ENCODE measurements around the gene FAM13A.

FAM13A gene

DNA sequence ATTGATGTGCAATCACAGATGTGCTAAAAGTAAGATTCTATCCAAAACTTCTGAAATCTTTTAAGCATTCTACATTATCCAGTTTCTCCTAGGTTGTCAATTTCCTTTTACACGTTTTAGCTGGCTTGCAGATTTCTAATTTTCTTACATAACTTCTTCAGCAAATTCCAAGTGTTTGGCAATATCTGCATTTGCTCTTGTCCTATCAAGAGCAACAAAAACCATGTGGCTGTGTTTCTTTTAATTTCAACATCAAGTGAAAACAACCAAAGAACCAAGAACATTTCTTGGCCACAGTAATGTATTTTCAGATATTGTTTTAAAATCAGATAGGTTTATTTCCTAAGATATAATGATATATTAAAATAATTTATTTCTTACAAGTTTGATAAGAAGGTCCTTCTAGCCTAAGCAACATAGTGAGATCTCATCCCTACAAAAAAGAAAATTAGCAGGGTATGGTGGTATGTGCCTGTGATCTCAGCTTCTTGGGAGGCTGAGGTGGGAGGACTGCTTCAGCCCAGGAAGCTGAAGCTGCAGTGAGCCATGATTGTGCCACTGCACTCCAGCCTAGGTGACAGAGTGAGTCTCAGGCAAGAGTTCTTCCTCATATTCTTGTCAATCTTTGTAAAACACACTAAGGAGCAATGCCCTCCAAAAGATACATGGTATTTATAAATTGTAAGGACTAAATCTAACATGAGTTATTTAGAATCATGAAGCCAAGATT, 228.0 kb downstream of the FAM13A start:
- no peak for DNase-seq

DNA sequence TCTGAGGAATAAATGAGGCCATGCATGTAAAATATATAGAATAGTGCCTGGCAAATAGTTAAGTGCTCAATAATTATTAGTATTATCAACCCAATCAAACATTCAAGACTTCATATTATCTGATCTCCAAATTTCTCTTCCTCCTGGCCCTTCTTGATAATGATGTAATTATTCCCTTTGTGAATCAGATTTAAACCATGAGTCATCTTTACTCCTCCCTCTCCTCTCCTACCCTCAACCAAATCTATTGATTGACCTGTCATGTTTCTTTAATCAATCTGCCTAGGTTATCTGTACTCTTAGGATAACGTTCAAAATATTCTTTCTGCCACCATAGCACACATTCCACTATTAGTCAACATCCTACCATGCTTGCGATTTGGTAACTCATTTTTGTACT, 229.5 kb downstream of the FAM13A start:
- no peak for DNase-seq

DNA sequence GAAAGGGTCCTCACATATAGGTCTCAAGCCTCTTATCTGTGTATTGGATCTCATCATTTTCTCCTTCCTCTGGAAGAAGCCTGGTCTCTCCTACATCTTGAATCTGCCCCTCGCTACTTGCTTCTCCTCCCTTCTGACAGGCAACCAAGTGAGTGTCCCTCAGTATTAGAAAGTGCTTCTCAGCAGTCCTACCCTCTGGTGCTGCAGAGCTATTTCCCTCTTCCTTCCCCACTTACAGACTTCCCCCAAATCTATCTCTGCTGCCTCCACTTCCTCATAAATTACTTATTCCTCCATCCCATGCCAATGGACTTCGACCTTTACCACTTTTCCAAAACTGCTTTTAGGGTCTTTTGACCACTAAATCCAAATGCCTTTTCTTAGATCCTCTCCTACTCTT, 230.2 kb downstream of the FAM13A start:
- no peak for DNase-seq

DNA sequence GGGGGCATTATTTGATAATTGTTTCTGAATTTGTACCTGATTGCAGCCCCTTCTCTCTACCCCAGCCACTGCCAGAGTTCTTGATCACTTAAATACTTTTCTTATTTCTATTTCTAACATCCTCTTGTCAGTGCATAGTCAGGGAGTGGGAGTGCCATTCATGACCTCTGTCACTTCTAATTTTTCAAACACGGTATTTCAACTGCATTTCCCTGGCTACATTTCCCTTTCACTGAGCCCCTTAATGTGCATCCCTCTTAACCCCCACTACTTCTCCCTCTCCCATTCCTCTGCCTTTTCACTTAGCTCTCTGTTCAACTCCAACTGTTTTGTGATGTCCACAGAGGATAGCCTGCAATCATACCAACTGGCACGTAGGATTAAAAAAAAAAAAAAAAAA, 231.1 kb downstream of the FAM13A start:
- no peak for DNase-seq

DNA sequence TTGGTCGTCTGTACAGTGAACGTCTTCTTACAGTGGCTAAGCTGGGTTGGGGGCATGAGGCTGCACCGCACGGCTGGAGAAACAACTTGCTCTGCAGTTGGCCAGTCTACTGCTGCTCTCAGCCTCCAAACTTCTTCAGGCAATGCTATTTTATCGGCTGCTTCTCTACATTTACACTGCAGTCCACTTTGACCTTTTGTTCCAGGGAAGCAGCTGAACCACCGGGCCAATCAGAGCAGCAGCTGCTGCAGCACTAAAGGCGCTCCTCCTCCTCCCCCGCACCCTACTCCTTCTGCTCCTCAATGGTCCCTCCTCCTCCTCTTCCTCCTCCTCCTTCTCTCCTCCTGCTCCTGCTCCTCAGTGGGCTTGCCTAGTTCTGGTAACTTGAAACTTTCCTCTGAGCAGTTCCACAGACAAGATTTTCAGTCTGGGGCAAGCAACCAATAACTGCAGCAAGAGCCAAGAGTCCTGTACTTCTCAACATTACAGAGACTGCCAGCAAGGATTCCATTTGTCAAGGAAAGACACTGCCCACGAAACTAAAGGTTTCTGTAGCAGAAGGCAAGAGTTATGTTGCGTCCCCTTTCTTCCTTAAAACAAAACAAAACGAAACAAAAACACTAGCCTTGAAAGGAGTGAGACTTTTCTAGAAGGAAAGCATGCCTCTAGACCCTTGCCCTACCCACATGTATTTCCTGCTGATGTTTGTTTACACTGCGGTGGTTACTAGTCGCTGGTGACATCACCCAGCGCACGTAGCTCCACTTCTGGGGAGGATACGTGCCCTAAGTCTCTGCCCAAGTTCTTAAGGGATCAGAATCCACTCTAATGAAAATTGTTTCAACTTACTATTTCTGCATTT, 233.7 kb downstream of the FAM13A start:
- no peak for DNase-seq

DNA sequence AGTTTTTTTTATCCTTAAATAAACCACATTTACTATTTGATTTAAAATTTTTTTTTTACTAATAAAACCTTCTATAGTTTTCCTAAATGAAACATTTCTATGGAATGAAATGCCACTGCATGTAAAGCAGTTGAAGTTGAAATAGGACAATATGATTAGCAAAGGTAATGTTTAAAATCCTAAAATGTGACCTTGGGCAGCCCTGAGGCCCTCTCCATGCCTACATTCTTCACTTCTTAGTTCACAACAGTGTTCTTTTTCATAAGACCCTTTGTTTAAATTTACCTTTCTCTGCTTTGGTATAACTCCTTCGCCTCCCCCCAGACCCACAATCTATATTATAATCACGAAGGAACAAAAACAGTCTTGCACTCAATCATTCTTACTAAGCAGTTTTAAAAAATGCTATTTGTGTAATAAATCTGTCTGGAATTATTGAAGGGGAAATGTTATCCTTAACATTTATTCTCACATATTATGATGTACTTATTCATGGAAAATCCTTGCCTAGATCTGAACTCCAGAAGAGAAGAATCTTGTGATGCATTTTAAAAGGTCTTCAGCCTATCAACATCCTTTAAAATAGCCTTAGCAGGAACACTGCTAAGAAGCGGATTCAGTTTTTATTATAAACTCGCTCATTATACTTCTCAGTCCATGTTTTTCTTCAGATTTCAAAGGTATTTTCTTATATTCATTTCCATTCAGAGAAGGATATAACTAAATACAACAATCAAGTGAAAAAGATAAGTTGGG, 234.8 kb downstream of the FAM13A start:
- no peak for DNase-seq

DNA sequence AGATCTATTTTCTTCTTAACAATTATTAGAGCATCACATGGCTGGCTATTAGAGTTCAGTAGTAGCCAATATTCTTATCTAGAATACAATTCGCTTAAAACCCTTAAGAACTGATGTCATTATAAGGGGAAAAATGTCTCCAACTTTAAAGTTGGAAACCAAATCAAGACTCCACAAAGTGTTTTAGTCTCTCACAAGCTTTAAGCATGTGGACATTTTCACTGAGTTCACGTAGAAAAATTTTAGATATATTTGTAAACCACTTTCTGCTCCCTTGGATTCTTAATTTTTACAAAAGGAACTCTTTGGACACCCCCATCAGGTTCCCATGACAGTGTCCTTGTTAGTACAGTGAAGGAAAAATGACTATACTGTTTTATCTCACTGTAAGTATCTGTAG, 235.5 kb downstream of the FAM13A start:
- DNase-seq: no peak

DNA sequence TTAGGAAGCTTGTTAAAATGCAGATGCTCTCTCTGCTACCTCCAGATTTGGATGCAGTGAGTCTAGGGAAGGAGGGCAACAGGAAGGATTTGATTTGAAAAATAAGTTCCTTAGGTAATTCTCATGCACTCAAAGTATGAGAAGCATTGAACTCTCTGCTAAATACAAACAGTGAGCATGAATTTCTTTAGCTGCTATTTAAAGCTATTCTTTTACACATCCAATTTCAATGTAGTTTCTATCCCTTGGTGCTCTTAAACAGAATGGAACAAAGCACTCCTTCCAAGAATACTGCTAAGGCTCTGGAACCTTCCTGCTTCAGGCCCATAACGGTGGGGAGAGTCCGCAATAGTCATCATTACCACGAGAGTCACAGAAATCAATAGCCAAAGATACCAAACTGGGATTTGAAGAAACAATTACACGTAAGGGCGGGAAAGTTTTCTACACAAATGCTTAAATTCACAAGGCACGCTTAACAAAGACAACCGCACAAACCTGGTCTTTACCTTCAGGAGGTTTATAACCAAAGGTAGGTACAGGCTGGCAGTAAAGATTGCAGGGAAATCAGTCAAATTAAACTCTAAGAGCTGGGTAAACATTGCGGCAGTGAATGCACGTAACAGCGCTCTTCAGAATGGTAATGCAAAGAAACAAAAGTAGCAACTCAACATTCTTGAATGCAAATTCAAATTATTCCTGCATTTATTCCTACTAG, 236.1 kb downstream of the FAM13A start:
- no peak for DNase-seq

DNA sequence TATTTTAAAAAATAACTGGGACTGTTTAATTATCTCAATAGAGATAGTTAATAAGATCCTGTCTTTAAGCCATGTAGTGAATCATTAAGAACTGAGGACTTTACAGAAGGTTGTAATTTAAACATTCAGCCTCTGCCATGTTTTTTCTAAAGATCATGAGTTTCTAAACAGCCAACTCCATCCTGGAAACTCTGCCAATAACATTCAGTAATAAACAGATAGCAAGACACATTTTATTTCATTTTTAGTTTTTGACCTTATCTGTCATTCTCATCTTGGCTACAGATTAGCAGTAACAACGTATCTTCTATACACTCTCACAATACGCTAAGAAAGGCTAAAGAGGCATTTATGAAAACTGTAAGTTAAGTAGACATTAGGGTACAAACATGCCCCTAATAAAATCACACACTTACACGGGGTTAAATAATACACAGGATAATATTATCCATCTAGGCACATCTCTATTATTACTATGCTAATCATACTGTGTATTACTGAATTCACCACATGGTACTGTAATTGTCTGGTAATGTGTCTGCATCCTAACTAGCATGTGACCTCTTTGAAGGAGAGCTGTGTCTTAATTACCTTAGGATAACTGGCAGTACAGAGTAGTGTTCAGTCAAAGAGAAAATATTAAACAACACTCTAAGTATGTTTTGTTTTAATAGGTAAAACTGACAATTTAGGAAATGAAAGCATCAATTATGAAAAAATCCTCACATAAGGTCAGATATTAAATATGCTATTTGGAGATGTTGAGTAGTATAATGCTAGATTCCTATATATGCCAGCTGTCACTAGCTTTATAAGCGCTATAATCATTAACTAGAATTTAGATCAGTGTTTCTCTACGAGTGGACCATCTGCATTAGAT, 236.9 kb downstream of the FAM13A start:
- DNase-seq: no peak

DNA sequence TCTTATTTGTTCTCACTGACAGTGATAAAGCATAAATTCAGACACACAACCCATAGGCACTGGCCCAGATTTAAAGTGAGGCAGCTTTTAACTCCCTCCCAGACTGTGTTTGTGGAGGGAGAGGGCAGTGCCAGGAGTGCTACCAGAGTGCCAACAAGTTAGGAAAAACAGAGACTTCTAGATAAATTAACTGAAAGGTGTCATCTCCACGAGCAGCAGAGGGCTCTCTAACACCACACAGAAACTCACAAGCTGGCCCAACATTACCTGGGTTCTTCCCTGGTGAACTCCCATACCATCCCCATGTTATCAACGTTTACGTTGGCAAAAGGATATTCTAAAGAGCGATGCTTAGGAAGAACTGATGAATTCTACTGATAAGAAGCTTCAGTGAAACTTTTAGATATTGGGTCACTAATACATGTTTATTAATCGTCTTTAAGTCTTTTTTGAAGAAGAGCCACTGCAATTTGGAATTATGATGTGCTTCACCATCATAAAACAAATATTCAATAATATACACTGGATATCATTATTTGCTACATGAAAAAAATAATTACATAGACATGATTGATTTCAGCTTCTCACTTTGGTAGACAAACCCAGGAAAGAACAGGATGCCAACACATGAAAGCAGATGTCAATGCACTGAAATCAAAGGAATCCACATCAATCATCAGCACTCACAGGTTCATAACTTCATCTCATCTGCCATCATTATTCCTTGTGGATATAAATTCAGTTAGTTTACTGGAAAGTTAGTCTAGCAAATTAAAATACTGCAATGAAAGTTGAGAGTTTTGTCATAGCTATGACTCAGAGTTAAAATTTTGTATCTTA, 238.1 kb downstream of the FAM13A start:
- no peak for DNase-seq

DNA sequence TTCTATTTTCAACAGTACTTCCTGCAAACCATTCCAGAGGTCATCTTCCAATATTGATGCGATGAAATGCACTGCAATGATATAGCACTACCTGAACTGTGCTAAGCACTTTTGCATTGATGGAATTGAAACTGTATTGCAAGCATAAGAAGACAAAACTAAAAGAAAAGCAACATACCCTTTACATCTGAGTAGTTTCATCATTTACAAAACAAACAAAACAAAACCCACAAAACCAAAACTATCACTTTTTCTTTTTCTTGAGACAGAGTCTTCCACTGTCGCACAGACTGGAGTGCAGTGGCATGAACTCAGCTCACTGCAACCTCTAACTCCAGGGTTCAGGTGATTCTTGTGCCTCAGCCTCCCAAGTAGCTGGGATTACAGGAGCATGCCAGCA, 239.2 kb downstream of the FAM13A start:
- no peak for DNase-seq

DNA sequence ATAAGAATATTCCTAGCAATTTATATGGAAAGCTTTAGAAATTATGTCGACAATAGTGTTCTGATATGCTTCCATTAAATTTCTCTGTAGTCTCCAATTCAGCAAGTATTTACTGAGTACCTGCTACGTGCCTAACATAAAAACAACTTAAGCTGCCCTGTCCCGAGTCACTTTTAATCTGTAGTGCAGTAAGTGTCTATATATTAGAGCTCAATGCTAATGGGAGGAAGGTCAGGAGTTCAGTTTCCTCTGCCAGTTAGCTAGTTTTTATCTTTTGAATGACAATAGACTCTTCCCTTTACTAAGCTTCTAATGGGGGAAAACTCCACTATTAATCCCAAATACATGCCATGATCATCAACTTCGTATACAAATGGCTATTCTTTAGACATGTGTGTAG, 240.6 kb downstream of the FAM13A start:
- no peak for DNase-seq

DNA sequence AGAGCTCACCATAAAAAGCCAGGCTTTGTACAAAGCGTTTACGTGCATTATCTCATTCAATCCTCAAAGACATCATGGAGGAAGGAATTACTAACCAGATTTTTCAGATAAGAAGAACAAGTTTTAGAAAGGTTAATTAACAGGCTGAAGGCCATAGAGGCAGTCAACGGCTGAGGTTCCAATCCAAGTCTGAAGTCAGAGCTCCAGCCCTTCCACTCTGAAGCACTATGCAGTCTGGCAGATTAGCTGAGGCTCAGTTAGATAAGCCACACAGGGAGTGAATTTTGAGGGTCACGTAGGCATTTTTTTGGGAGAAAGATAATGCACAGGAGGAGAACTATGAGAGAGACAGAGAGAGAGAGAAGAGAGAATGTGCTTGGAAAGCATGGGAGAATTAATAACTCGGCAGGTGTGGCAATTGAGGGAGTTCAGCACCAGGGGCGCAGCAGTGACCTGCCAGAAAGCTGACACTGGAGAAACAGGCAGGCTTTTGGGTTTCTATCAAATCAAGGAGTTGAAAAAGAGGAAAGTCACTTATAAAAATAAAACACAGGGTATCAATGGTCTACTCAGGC, 242.9 kb downstream of the FAM13A start:
- DNase-seq: no peak

DNA sequence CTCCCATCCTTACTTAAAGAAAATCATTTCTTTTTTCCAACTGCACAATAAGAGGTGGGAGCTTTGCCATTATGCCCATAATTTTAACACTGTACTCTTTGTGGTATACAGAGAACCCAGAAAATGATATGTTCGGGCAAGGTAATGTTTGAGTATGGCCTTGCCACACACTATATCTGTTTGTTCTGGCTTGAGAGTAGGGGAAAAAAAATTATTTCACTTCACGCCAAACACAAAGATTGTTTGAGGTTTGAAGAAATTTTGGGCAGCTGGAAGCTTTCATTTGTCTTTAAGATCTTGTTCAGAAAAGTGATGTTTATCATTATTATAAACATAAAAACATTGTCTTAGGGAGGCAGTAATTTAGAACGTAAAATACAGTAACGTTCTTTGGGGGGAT, 244.0 kb downstream of the FAM13A start:
- DNase-seq: no peak

DNA sequence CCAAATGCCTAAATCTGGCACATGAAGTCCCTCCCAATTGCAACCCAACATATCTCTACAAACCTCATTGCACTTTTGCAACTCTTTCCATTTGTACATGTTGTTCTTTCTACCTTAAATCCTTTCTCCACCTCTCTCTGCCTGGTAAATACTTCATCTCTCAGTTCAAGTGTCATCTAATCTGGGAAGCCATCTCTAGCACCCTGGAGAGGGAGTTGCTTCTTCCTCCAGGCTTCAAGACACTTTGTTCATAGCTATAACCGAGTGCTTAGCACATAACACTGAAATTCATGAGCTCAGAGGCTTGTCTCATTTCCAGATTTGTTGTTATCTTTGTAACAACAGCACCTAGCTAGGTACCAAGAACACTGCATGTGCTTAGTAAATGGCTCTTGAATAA, 244.6 kb downstream of the FAM13A start:
- DNase-seq: no peak

DNA sequence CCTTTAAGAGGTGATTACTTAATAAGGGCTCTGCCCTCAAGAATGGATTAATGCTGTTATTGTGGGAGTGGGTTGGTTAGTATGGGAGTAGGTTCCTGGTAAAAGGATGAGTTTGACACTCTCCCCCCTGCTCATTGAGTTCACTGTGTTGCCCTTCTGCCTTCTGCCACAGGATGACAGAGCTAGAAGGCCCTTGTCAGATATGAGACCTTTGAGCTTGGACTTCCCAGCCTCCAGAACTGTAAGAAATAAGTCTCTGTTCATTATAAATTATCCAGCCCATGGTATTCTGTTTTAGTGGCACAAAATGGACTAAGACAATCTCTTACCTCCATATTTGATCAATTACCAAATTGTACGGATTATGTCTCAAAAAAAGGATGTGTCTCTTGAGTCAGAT, 245.1 kb downstream of the FAM13A start:
- no peak for DNase-seq

DNA sequence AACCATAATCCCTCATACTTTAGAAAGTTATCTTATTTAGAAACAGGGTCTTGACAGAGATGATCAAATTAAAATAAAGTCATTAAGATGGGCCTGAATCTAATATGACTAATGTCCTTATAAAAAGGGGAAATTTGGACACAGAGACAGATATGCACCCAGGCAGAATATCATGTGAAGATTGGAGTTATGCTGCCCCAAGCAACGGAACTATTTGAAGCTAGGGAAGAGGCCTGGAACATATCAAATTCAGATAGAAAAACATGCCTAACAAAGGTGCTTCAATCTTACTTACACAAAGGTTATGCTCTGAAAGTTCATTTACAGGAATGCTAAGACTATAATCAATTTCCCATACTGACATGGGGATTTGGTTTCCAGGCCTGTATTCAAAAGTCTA, 246.7 kb downstream of the FAM13A start:
- DNase-seq: no peak

DNA sequence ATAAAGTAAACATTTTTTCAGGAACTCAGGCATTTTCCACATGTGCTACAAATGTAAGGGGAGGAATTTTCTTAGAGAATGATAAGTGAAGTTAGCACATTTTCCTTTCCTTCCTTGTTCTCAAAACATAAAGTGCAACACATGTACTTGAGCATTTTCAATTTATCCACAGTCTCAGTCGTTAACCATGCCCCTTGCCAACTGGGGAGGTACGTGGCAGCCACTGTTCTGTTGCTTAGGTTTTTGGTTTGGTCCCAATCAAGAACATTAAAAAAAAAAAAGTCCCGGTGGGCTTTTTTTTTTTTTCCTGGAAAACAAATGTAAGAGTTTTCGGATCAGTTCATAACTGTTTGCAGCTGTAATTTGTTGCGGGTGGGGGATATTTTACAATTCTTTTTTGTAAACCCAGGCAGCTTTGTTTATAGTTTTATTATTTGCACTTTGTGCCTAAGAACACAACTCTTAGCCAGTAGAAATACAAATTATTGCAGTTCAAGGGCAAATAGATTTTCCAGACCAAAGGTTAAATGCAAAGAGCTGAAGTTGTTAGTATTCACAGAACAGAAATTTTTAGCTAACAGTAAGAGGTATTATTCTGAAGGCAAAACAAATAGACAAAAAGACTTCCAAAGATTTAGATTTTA, 247.3 kb downstream of the FAM13A start:
- no peak for DNase-seq

DNA sequence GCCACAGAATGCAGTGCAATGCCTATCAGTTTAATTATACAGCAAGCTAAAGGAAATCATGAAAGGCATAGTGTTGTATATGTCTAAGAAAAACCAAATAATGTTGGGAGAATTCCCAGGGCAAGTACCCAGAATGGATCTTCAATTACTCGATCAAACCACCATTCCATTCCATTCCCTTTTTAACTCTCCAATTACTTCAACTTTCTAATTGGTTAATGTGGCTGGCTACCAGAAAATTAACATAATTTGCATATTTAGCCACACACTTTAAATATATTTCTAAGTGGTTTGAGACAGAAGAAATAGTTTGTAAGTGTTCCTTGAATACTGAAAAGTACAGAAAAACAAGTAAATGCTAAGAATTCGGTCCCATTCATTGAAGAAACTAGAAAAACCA, 247.9 kb downstream of the FAM13A start:
- no peak for DNase-seq

DNA sequence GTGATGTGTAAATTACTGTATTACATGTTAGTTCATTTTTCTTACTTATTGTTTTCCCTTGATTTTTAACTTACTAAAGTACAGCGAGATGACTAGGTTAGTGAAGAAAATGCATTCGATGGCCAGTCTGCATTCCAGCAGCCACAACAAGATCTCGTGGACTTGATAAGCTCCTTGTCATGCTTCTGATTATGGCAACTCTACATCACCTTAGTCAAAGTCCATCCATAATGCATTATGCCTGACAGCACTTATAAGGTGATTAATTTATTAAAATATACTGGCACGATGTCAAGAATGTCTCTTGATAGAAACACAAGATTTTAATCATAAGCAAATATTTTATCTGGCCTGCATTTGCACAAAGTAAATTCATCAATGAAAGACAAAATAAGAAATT, 249.5 kb downstream of the FAM13A start:
- no peak for DNase-seq
